ENCODE measurements around the gene RNU6-8. TPM values are rescaled to one million over a fixed set of nuclear protein-coding genes. Genes with fewer than 3 reads are reported as not detected.
A peak's percentile ranks its signal among the peaks of the same experiment; 100 is the strongest.

RNU6-8 gene
- polyA plus RNA-seq, 1 of the 3 experiments (the other 2 are of a cell fraction): not detected

DNA sequence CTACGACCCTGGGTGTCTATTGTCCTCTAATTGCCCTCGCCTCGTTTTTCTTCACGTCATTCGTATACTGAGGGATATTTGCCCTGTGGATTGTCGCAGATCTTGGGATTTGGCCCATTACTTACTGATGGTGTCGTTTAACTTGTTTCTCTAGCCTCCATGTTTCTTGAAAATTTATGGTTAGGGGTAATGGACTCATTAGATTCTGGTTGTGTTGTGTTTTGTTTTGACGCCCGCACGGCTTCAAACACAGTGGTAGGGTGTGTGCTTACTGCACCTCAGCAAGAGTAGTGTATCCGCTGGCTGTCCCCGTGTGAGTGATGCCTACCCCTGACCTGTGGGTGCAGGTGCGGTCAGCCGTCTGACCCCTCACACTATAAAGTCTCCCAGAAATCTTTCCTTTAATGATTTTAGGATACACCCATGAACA lies 874 bp upstream of the RNU6-8 start:
- H3K9me3 ChIP-seq: no peaks in the 10 kb centered on the region
- H3F3A ChIP-seq (replicated peaks; ENCODE audit: insufficient read depth): peaks cover 11% of the 10 kb centered on the region
- H3K79me2 ChIP-seq (ENCODE audit: insufficient read depth): no peaks in the 10 kb centered on the region
- peak overlapping the region; percentile 74; the same call in 1 of the 2 replicates for H3K9ac ChIP-seq
- no peaks in the 10 kb centered on the region for H3K9me2 ChIP-seq
- peaks cover 0 to 6% of the 10 kb centered on the region in 2 experiments; a peak in 2 of 4 replicates for H3K4me1 ChIP-seq (ENCODE audit: control insufficient read depth in 1 of 2, insufficient read depth in 2 of 2, low read depth in 1 of 2, low read length in 1 of 2)
- TF ChIP-seq FOXM1 (IDR thresholded peaks at IDR 0.05; ENCODE audit: low read depth) (no peak), YY1 (IDR thresholded peaks at IDR 0.05; ENCODE audit: low read depth) (0 out of 2 replicates have a peak, but pooled peaks have one; percentile 20)
- H3K36me3 ChIP-seq (replicated peaks in 1 of 2; ENCODE audit: control insufficient read depth in 1 of 2, insufficient read depth in 2 of 2, low read length in 1 of 2): no peaks in the 10 kb centered on the region
- H3K27ac ChIP-seq (ENCODE audit: low read depth in 2 of 2, low read length in 1 of 2): peak overlapping the region; percentile 59 to 95; a peak in 3 of 4 replicates
- peak overlapping the region; percentile 78 for H3K4me3 ChIP-seq (ENCODE audit: low read depth in 2 of 2, low read length in 1 of 2)
- CTCF ChIA-PET: interaction anchor here (0.9 to 1.5 kb wide), 4 partner anchors 21 to 996 kb away, joined by 3 to 5 read pairs (median 4); partner anchors contain the start of gene HECTD1
- peak overlapping the region; percentile 89 for H2AFZ ChIP-seq (ENCODE audit: low read depth)
- H3K27me3 ChIP-seq (ENCODE audit: insufficient read depth): no peaks in the 10 kb centered on the region
- H4K20me1 ChIP-seq (ENCODE audit: insufficient read depth): no peaks in the 10 kb centered on the region
- POLR2A ChIA-PET: interaction anchor here (0.8 to 2.0 kb wide), 3 partner anchors 126 to 784 kb away, joined by 3 to 7 read pairs (median 3); partner anchors contain the start of genes ARHGAP5 and HEATR5A
- H3K4me2 ChIP-seq: peak overlapping the region; percentile 81
- DNase-seq: peak; percentile 30
- WGBS (ENCODE audit: low lambda C conversion rate): 17% methylated on average over 14 of the region's 14 CpGs

DNA sequence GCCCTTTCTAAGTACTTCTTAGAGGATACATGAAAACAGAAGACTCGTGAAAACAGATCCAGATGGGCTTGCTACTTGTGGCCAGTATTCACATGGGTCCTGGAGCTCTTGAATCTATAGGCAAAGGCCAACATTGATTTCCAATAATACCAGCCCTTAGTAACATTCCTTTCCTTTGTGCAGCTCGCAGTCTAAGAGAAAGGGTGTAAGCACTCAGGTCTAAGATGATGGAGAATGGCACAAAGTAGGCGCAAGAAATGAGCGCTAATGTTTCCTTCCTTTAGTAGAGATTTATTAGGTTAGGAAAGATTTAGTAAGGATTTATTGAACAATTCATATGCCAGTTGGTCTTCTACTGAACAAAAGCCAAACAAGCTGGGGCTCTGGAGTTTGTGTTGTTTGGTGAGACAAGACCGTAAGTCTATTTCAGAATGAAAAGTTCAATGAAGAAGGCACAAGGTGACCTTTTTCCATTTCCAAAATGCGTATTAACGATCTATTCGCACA lies 525 bp downstream of the RNU6-8 start:
- DNase-seq: peak; percentile 19
- H2AFZ ChIP-seq (ENCODE audit: low read depth): peak overlapping the region; percentile 94
- CTCF ChIA-PET: interaction anchor here (1.0 to 1.8 kb wide), 5 partner anchors 22 to 995 kb away, joined by 3 to 7 read pairs (median 3); partner anchors contain the start of gene HECTD1
- peak overlapping the region; percentile 78 for H3K4me3 ChIP-seq (ENCODE audit: low read depth in 2 of 2, low read length in 1 of 2)
- H3K79me2 ChIP-seq (ENCODE audit: insufficient read depth): no peaks in the 10 kb centered on the region
- no peaks in the 10 kb centered on the region for H3K36me3 ChIP-seq (replicated peaks in 1 of 2; ENCODE audit: control insufficient read depth in 1 of 2, insufficient read depth in 2 of 2, low read length in 1 of 2)
- peak overlapping the region; percentile 59 to 92; a peak in 3 of 4 replicates for H3K27ac ChIP-seq (ENCODE audit: low read depth in 2 of 2, low read length in 1 of 2)
- peaks cover 11% of the 10 kb centered on the region for H3F3A ChIP-seq (replicated peaks; ENCODE audit: insufficient read depth)
- TF ChIP-seq, protein P1, sequence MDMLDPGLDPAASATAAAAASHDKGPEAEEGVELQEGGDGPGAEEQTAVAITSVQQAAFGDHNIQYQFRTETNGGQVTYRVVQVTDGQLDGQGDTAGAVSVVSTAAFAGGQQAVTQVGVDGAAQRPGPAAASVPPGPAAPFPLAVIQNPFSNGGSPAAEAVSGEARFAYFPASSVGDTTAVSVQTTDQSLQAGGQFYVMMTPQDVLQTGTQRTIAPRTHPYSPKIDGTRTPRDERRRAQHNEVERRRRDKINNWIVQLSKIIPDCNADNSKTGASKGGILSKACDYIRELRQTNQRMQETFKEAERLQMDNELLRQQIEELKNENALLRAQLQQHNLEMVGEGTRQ (IDR thresholded peaks at IDR 0.05; ENCODE audit: borderline replicate concordance, low read depth, low read length): no peak
- H3K27me3 ChIP-seq (ENCODE audit: insufficient read depth): no peaks in the 10 kb centered on the region
- H3K4me2 ChIP-seq: peak overlapping the region; percentile 81
- peak overlapping the region; percentile 74; the same call in 1 of the 2 replicates for H3K9ac ChIP-seq
- POLR2A ChIA-PET: interaction anchor here (1.5 to 2.0 kb wide), 2 partner anchors 125 to 126 kb away, joined by 3 to 7 read pairs; partner anchors contain the start of gene ARHGAP5
- H3K9me3 ChIP-seq: no peaks in the 10 kb centered on the region
- WGBS (ENCODE audit: low lambda C conversion rate): 8% methylated on average over 8 of the region's 8 CpGs
- no peaks in the 10 kb centered on the region for H4K20me1 ChIP-seq (ENCODE audit: insufficient read depth)
- H3K9me2 ChIP-seq: no peaks in the 10 kb centered on the region
- peaks cover 0 to 6% of the 10 kb centered on the region in 2 experiments; a peak in 2 of 4 replicates for H3K4me1 ChIP-seq (ENCODE audit: control insufficient read depth in 1 of 2, insufficient read depth in 2 of 2, low read depth in 1 of 2, low read length in 1 of 2)

DNA sequence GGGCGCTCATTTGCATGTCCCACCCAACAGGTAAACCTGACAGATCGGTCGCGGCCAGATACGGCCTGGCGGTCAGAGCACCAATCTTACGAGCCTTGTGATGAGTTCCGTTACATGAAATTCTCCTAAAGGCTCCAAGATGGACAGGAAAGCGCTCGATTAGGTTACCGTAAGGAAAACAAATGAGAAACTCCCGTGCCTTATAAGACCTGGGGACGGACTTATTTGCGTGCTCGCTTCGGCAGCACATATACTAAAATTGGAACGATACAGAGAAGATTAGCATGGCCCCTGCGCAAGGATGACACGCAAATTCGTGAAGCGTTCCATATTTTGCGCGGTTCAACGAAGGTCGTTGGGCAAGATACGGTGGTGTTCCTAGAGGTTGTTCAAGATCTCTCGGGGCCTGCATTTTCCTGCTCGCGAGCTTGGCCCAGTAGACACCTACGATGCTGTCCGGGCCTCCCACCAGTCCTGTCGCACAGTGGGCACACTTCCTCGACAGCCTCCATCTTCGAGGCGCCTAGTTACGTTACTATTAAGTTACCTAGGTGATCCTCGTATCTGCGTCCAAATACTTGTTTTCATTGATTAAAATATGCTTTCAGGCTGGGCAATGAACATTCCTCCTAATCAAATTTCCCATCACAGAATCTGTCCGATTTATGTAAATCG lies 1.1 kb downstream of the RNU6-8 start, which contains the start of gene RNU6-7:
Gene RNU6-7, plus strand, starts transcription at position 230 of the 675 bp plus-strand sequence.
- ChIA-PET CTCF (interaction anchor here (0.7 to 1.8 kb wide), 5 partner anchors 23 to 268 kb away, joined by 3 to 7 read pairs (median 3); no protein-coding TSS in a partner anchor), POLR2A (interaction anchor here (2.0 kb wide), 1 partner anchor 125 kb away, joined by 7 read pairs; the partner anchor contains the start of gene ARHGAP5)
- Histone ChIP-seq H4K20me1 (ENCODE audit: insufficient read depth) (no peaks in the 10 kb centered on the region), H3K4me3 (ENCODE audit: low read depth in 2 of 2, low read length in 1 of 2) (peak within 1 kb of the TSS; percentile 78), H3F3A (replicated peaks; ENCODE audit: insufficient read depth) (peaks cover 11% of the 10 kb centered on the region), H3K27ac (ENCODE audit: low read depth in 2 of 2, low read length in 1 of 2) (peak within 1 kb of the TSS; percentile 59 to 92), H3K4me1 (ENCODE audit: control insufficient read depth in 1 of 2, insufficient read depth in 2 of 2, low read depth in 1 of 2, low read length in 1 of 2) (peaks cover 0 to 6% of the 10 kb centered on the region in 2 experiments; a peak in 2 of 4 replicates), H3K79me2 (ENCODE audit: insufficient read depth) (no peaks in the 10 kb centered on the region), H3K36me3 (replicated peaks in 1 of 2; ENCODE audit: control insufficient read depth in 1 of 2, insufficient read depth in 2 of 2, low read length in 1 of 2) (no peaks in the 10 kb centered on the region), H3K9me2 (no peaks in the 10 kb centered on the region), H3K9me3 (no peaks in the 10 kb centered on the region), H3K4me2 (peak within 1 kb of the TSS; percentile 81), H3K9ac (peak within 1 kb of the TSS; percentile 74; the same call in 1 of the 2 replicates), H2AFZ (ENCODE audit: low read depth) (peak within 1 kb of the TSS; percentile 94), H3K27me3 (ENCODE audit: insufficient read depth) (no peaks in the 10 kb centered on the region)
- TF ChIP-seq CHD2 (IDR thresholded peaks at IDR 0.05; ENCODE audit: low read length, partially characterized antibody) (no peak), FOXM1 (IDR thresholded peaks at IDR 0.05; ENCODE audit: low read depth) (no peak), FOXJ3 (CRISPR knock-in tag; IDR thresholded peaks at IDR 0.05) (no peak), RAD21 (IDR thresholded peaks at IDR 0.05; ENCODE audit: low read length) (no peak), MXI1 (IDR thresholded peaks at IDR 0.05; ENCODE audit: low read depth, low read length) (peak; percentile 37; the same call in 1 of the 2 replicates), EP300 (IDR thresholded peaks at IDR 0.05; ENCODE audit: borderline replicate concordance in 1 of 2, low read depth in 1 of 2, low read length in 1 of 2) (no peak), MEF2A (IDR thresholded peaks at IDR 0.05; ENCODE audit: borderline replicate concordance, low read depth) (no peak), TAF1 (IDR thresholded peaks at IDR 0.05; ENCODE audit: borderline replicate concordance, low read depth, low read length) (peak; percentile 1; the same call in 1 of the 2 replicates), GATA2 (CRISPR knock-in tag; IDR thresholded peaks at IDR 0.05) (no peak), NRF1 (IDR thresholded peaks at IDR 0.05; ENCODE audit: low read depth, low read length) (no peak)
- TF ChIP-seq, protein P2, sequence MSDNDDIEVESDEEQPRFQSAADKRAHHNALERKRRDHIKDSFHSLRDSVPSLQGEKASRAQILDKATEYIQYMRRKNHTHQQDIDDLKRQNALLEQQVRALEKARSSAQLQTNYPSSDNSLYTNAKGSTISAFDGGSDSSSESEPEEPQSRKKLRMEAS (IDR thresholded peaks at IDR 0.05; ENCODE audit: low read depth): peak; percentile 19; the same call in 1 of the 2 replicates
- TF ChIP-seq, protein P3, sequence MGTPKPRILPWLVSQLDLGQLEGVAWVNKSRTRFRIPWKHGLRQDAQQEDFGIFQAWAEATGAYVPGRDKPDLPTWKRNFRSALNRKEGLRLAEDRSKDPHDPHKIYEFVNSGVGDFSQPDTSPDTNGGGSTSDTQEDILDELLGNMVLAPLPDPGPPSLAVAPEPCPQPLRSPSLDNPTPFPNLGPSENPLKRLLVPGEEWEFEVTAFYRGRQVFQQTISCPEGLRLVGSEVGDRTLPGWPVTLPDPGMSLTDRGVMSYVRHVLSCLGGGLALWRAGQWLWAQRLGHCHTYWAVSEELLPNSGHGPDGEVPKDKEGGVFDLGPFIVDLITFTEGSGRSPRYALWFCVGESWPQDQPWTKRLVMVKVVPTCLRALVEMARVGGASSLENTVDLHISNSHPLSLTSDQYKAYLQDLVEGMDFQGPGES (IDR thresholded peaks at IDR 0.05; ENCODE audit: low read depth, low read length): no peak
- peak; percentile 33 for DNase-seq
- WGBS (ENCODE audit: low lambda C conversion rate): 3% methylated on average over 25 of the region's 40 CpGs
